CD4-positive, alpha-beta memory T cell (primary cell): ENCODE results near the gene SLC8A2. TPM values are rescaled to one million over a fixed set of nuclear protein-coding genes. Genes with fewer than 3 reads are reported as not detected.

Experiments
- CTCF ChIA-PET: fragments of 350-600 bp; sonication (Branson Sonifier 250); formaldehyde crosslinking; loops from one replicate; lab custom pipeline; 2021; ENCODE audit warnings: inconsistent platforms; ENCODE audit not compliant: partially characterized antibody; lab: Charles Lee
- POLR2A ChIA-PET: fragments of 350-600 bp; sonication (Branson Sonifier 250); formaldehyde crosslinking; loops from one replicate; lab custom pipeline; 2021; ENCODE audit not compliant: partially characterized antibody; lab: Charles Lee
- DNase-seq, 5 donors: peaks; one replicate each; pipeline versions ENCODE4 v3.0.0 to v3.0.0-alpha.2; 2020 to 2022; ENCODE audit warnings: mixed read lengths in 1 of 5
- H3K27ac ChIP-seq: one replicate; pipeline ENCODE4 v1.7.0; 2013; ENCODE audit warnings: low read depth, low read length
- H3K27me3 ChIP-seq: 2 replicates; pipeline ENCODE4 v1.7.0; 2013; ENCODE audit warnings: mild to moderate bottlenecking, low read length, moderate library complexity; ENCODE audit not compliant: insufficient read depth
- H3K36me3 ChIP-seq: 2 replicates; pipeline ENCODE4 v1.7.0; 2013; ENCODE audit warnings: mild to moderate bottlenecking, low read length, moderate library complexity; ENCODE audit not compliant: insufficient read depth
- H3K4me1 ChIP-seq: 2 replicates; pipeline ENCODE4 v1.7.0; 2013; ENCODE audit warnings: mild to moderate bottlenecking, low read length, moderate library complexity; ENCODE audit not compliant: insufficient read depth
- H3K4me3 ChIP-seq, 2 donors: one replicate each; pipeline ENCODE4 v1.7.0; 2013; ENCODE audit warnings: low read length in 2 of 2, mild to moderate bottlenecking in 1 of 2
- H3K9me3 ChIP-seq, 2 donors: one replicate each; pipeline ENCODE4 v1.7.0; 2013; ENCODE audit warnings: low read length in 2 of 2, control low read depth in 1 of 2; ENCODE audit not compliant: control insufficient read depth in 1 of 2
- H3K27ac Mint-ChIP-seq, 7 donors: one replicate each; pipeline ENCODE4 v1.8.0; 2020 to 2021; ENCODE audit warnings: mixed read lengths in 7 of 7, mild to moderate bottlenecking in 6 of 7, inconsistent platforms in 3 of 7, moderate library complexity in 3 of 7
- H3K27me3 Mint-ChIP-seq, 2 donors: one replicate each; pipeline ENCODE4 v1.8.0; 2020 to 2021; ENCODE audit warnings: mixed read lengths in 2 of 2
- H3K36me3 Mint-ChIP-seq, 2 donors: one replicate each; pipeline ENCODE4 v1.8.0; 2020 to 2021; ENCODE audit warnings: mixed read lengths in 2 of 2, inconsistent platforms in 1 of 2, mild to moderate bottlenecking in 1 of 2
- H3K4me1 Mint-ChIP-seq, 4 donors: one replicate each; pipeline ENCODE4 v1.8.0; 2020 to 2021; ENCODE audit warnings: mixed read lengths in 4 of 4, mild to moderate bottlenecking in 1 of 4
- H3K4me3 Mint-ChIP-seq, 8 donors: one replicate each; pipeline ENCODE4 v1.8.0; 2020 to 2021; ENCODE audit warnings: mixed read lengths in 8 of 8, mild to moderate bottlenecking in 7 of 8, moderate library complexity in 6 of 8, inconsistent platforms in 3 of 8
- H3K9me3 Mint-ChIP-seq, 8 donors: one replicate each; pipeline ENCODE4 v1.8.0; 2020 to 2021; ENCODE audit warnings: mixed read lengths in 8 of 8, mild to moderate bottlenecking in 5 of 8, inconsistent platforms in 3 of 8, moderate library complexity in 1 of 8
- intact Hi-C: fragments of 100-400 bp; cut with micrococcal nuclease; formaldehyde crosslinking; loops from one replicate; pipeline ENCODE4 v1.15.1; 2023
- polyA plus RNA-seq, 2 donors: library from polyadenylated mRNA; unstranded; fragments of 300-500 nt; fragmentation: Illumina TruSeq; gene quantifications; one replicate each; pipeline ENCODE4 v1.2.3, GENCODE V29; 2021
- total RNA-seq, 2 experiments: library from RNA; stranded (reverse); gene quantifications; one replicate each; pipeline ENCODE4 v1.2.3, GENCODE V29; 2021

SLC8A2 gene
- total RNA-seq (not detected), polyA plus RNA-seq (not detected)

- Mint-ChIP-seq H3K27ac (peak within 1 kb of the TSS in 4 of 7 donors; percentile 64 to 85 (median 76)), H3K4me1 (peaks cover 10 to 14% (median 11%) of the 10 kb centered on the region in 4 donors), H3K4me3 (peak within 1 kb of the TSS in 5 of 8 donors; percentile 18 to 66 (median 52)), H3K27me3 (peaks cover 41% of the 10 kb centered on the region in 2 donors), H3K36me3 (no peaks in the 10 kb centered on the region), H3K9me3 (peaks cover 0 to 2% (median 0%) of the 10 kb centered on the region in 8 donors)
- ChIA-PET POLR2A (interaction anchor here (1.2 kb wide), 1 partner anchor 12 kb away, joined by 5 read pairs; the partner anchor contains the start of gene KPTN), CTCF (no interaction called here)
- intact Hi-C loops: no loop called here
- H3K4me1 ChIP-seq: peaks cover 12% of the 10 kb centered on the region
- no peaks in the 10 kb centered on the region for H3K36me3 ChIP-seq
- no peak within 1 kb of the TSS for H3K4me3 ChIP-seq
- peak; percentile 61 to 82 (median 71) for DNase-seq
- no peak within 1 kb of the TSS for H3K27ac ChIP-seq
- peaks cover 37% of the 10 kb centered on the region for H3K27me3 ChIP-seq
- no peaks in the 10 kb centered on the region for H3K9me3 ChIP-seq
These were observed at the start of gene SLC8A2 for GRCh38 chr19:47471733-47472457. TSS of gene SLC8A2 (minus strand) at chr19:47471893. CDS start at chr19:47466403, 5,490 bp downstream.

DNA sequence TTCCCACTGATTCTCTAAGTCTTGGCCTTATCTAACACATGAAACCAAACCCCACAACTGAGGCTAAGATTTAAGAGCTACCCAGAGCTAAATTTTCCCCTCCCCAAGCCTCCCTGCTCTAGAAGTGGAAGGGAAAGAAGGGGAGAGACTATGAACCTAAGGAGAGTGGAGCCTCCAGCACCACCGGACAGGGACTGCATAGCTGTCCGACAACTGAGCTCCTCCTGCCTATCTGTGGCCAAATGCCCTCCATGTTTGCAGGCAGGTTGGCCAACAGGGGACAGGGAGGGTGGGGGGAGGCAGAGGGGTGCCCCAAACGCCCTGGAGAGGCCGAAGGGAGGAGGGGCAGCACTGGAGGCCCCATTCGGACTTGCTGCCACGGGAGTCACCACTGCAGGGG, 49.1 kb upstream of the SLC8A2 start:
- DNase-seq: no peak
- Mint-ChIP-seq H3K4me3 (no peak overlapping the region), H3K27ac (no peak overlapping the region), H3K27me3 (peaks cover 3 to 5% of the 10 kb centered on the region in 2 donors), H3K9me3 (no peaks in the 10 kb centered on the region), H3K36me3 (no peaks in the 10 kb centered on the region), H3K4me1 (peaks cover 11 to 38% (median 26%) of the 10 kb centered on the region in 4 donors)
- Histone ChIP-seq H3K27ac (no peak overlapping the region), H3K4me1 (peaks cover 26% of the 10 kb centered on the region), H3K27me3 (no peaks in the 10 kb centered on the region), H3K4me3 (no peak overlapping the region), H3K36me3 (no peaks in the 10 kb centered on the region), H3K9me3 (no peaks in the 10 kb centered on the region)
- ChIA-PET CTCF (no interaction called here), POLR2A (interaction anchor here (0.9 to 1.4 kb wide), 3 partner anchors 10 to 80 kb away, joined by 3 read pairs; no protein-coding TSS in a partner anchor)
- intact Hi-C loops: no loop called here

DNA sequence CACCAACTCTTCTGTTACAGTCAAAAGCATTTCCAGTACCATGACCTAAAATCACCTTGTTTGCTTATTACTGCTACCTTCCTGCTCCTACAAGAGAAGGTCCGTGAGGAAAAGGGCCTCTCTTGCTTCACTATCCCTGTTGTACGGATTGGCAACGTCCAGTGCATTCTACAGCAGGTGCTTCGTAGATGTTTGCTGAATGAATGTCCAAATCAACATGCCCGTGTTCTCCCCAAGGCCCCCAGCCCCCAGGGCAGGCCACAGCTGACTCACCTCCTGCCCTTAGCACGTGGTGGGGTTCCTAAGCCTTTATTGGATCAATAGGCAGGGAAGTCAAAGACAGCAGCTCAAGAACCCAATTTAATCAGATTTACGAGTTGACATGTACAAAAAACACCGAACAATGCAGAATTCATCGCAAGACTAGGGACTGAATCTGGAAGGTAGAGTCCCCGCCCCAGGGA, 48.7 kb upstream of the SLC8A2 start:
- DNase-seq: no peak
- H3K27ac ChIP-seq: no peak overlapping the region
- no peaks in the 10 kb centered on the region for H3K36me3 Mint-ChIP-seq
- intact Hi-C loops: no loop called here
- peak overlapping the region in 1 of 7 donors; percentile 17 for H3K27ac Mint-ChIP-seq
- H3K27me3 Mint-ChIP-seq: peaks cover 3 to 5% of the 10 kb centered on the region in 2 donors
- H3K4me3 ChIP-seq: no peak overlapping the region
- ChIA-PET CTCF (no interaction called here), POLR2A (interaction anchor here (0.9 to 1.4 kb wide), 2 partner anchors 19 to 80 kb away, joined by 3 read pairs; no protein-coding TSS in a partner anchor)
- H3K4me1 ChIP-seq: peaks cover 30% of the 10 kb centered on the region
- H3K9me3 Mint-ChIP-seq: no peaks in the 10 kb centered on the region
- H3K9me3 ChIP-seq: no peaks in the 10 kb centered on the region
- no peaks in the 10 kb centered on the region for H3K36me3 ChIP-seq
- no peak overlapping the region for H3K4me3 Mint-ChIP-seq
- H3K4me1 Mint-ChIP-seq: peaks cover 14 to 43% (median 28%) of the 10 kb centered on the region in 4 donors
- no peaks in the 10 kb centered on the region for H3K27me3 ChIP-seq

- H3K27ac ChIP-seq: no peak overlapping the region
- H3K27ac Mint-ChIP-seq: peak overlapping the region in 1 of 7 donors; percentile 66
- H3K9me3 Mint-ChIP-seq: peaks cover 0 to 3% (median 0%) of the 10 kb centered on the region in 8 donors
- DNase-seq: no peak
- peaks cover 23 to 58% (median 38%) of the 10 kb centered on the region in 4 donors for H3K4me1 Mint-ChIP-seq
- no peaks in the 10 kb centered on the region for H3K36me3 ChIP-seq
- no peak overlapping the region for H3K4me3 ChIP-seq
- peaks cover 36% of the 10 kb centered on the region for H3K4me1 ChIP-seq
- no peaks in the 10 kb centered on the region for H3K9me3 ChIP-seq
- POLR2A ChIA-PET: interaction anchor here (0.6 to 4.7 kb wide), 4 partner anchors 19 to 92 kb away, joined by 3 to 50 read pairs (median 4); no protein-coding TSS in a partner anchor
- CTCF ChIA-PET: interaction anchor here (0.6 to 1.6 kb wide), 3 partner anchors 10 to 18 kb away, joined by 3 to 4 read pairs (median 3); no protein-coding TSS in a partner anchor
- peaks cover 0 to 11% of the 10 kb centered on the region in 2 donors for H3K36me3 Mint-ChIP-seq
- H3K27me3 ChIP-seq: no peaks in the 10 kb centered on the region
- H3K27me3 Mint-ChIP-seq: peaks cover 3 to 5% of the 10 kb centered on the region in 2 donors
- H3K4me3 Mint-ChIP-seq: peak overlapping the region in 1 of 8 donors; percentile 67
- intact Hi-C loops: no loop called here
These were observed 47.2 kb upstream of the SLC8A2 start for GRCh38 chr19:47518854-47519253.

DNA sequence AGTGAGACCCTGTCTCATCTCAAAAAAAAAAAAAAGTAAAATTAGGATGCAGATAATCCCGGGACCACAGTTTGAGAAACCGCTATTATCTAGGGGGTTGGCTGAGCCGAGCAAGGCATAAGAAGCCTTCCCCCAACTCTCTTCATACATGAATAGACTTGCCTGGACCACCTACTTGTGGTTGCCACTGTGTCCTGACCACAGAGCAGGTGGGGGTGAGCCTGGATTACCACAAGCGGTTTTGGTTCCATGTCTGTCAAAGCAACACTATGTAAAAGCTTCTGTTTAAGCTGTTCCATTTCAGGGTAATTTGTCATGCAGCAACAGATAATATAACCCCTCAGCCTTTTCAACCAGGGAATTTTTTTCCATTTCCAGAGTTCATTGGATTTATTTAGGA, 46.4 kb upstream of the SLC8A2 start:
- H3K36me3 Mint-ChIP-seq: peaks cover 0 to 13% of the 10 kb centered on the region in 2 donors
- H3K4me3 Mint-ChIP-seq: peak overlapping the region in 1 of 8 donors; percentile 44
- Histone ChIP-seq H3K9me3 (no peaks in the 10 kb centered on the region), H3K36me3 (no peaks in the 10 kb centered on the region), H3K4me3 (no peak overlapping the region), H3K27me3 (no peaks in the 10 kb centered on the region), H3K27ac (no peak overlapping the region), H3K4me1 (peaks cover 43% of the 10 kb centered on the region)
- POLR2A ChIA-PET: interaction anchor here (0.6 to 4.7 kb wide), 3 partner anchors 18 to 92 kb away, joined by 3 to 50 read pairs (median 4); no protein-coding TSS in a partner anchor
- H3K27me3 Mint-ChIP-seq: peaks cover 1 to 3% of the 10 kb centered on the region in 2 donors
- peak in 2 of 5 donors; percentile 16 to 17 for DNase-seq
- H3K9me3 Mint-ChIP-seq: peaks cover 0 to 5% (median 0%) of the 10 kb centered on the region in 8 donors
- CTCF ChIA-PET: interaction anchor here (1.4 to 1.6 kb wide), 2 partner anchors 11 to 13 kb away, joined by 3 to 4 read pairs; no protein-coding TSS in a partner anchor
- H3K27ac Mint-ChIP-seq: peak overlapping the region in 4 of 7 donors; percentile 43 to 97 (median 70)
- peaks cover 28 to 65% (median 44%) of the 10 kb centered on the region in 4 donors for H3K4me1 Mint-ChIP-seq
- intact Hi-C loops: no loop called here

DNA sequence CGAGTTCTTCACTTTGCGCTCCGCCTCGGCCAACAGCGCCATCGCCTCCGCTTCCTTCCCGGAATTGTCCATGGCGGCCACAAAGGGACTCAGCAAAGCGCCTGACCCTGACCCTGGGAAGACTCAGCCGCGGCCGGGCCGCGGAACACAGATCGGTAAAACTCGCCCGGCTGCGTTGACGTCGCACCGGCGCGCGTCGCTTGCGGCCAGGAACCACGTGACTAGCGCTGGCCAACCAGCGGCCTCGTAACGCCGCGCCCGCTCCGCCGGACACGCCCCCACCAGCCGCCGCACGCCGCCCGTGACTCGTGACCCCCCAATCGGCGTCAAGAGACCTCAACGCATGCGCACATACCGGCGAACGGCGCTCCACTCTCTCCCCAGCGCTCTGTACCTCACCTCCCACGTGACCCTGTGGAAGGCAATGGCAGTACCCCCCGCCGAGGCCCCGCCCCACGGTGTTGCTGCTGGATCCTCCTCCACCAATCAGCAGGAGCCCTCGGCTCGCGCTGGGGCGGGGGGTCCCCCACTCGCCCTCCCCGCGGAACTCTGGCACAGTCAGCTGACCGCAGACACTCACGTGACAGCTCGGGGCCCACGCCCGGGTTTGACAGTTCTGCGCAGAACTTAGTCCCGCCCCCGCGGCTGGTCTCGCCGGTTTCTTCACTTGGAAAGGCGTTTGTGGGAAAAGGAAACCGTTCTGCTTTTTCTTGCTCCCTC, 43.3 kb upstream of the SLC8A2 start, which contains the start of gene NAPA:
NAPA (minus strand) TSS at position 195 of the 720 bp plus-strand sequence; CDS start at position 72, 123 bp downstream.
- Histone ChIP-seq H3K27ac (peak within 1 kb of the TSS; percentile 97), H3K36me3 (no peaks in the 10 kb centered on the region), H3K9me3 (no peaks in the 10 kb centered on the region), H3K27me3 (no peaks in the 10 kb centered on the region), H3K4me1 (peaks cover 64% of the 10 kb centered on the region), H3K4me3 (peak within 1 kb of the TSS; percentile 95 to 98)
- POLR2A ChIA-PET: interaction anchor here (0.7 to 4.7 kb wide), 23 partner anchors 9 to 420 kb away, joined by 3 to 50 read pairs (median 3); partner anchors contain the start of genes BICRA, KPTN and NOP53
- DNase-seq: peak; percentile 100
- Mint-ChIP-seq H3K27ac (peak within 1 kb of the TSS; percentile 97 to 99 (median 98)), H3K4me3 (peak within 1 kb of the TSS; percentile 97 to 99 (median 98)), H3K27me3 (no peaks in the 10 kb centered on the region), H3K36me3 (peaks cover 4 to 31% of the 10 kb centered on the region in 2 donors), H3K9me3 (peaks cover 0 to 5% (median 0%) of the 10 kb centered on the region in 8 donors), H3K4me1 (peaks cover 50 to 87% (median 66%) of the 10 kb centered on the region in 4 donors)
- intact Hi-C loops: loop anchor here (1.0 to 2.0 kb wide), 7 partner anchors 31 to 384 kb away; partner anchors contain the start of genes KPTN, NOP53 and SAE1
- CTCF ChIA-PET: interaction anchor here (0.6 to 3.3 kb wide), 26 partner anchors 8 to 226 kb away, joined by 3 to 28 read pairs (median 4); partner anchors contain the start of gene KPTN
